Heart left ventricle (tissue), 16 donors: ENCODE measurements around the gene HID1. TPM values are rescaled to one million over a fixed set of nuclear protein-coding genes. Genes with fewer than 3 reads are reported as not detected.
A peak's percentile ranks its signal among the peaks of the same experiment; 100 is the strongest.

Source experiments
- ATAC-seq, 4 donors: fragments of 200-7000 bp; cut with Tn5 transposase; one replicate each; pipeline ENCODE4 v1.9.1; 2020 to 2022; ENCODE audit warnings: moderate library complexity in 4 of 4, mild to moderate bottlenecking in 3 of 4, moderate number of reproducible peaks in 1 of 4
- DNase-seq, 5 donors: peaks; one replicate each; pipeline ENCODE4 v3.0.0-alpha.2; 2020
- H3K27ac ChIP-seq, 12 donors: fragments of 200-600 bp; sonication (generic) in 4 of 12; one replicate each; pipeline versions ENCODE4 v1.5.0 to v1.8.0; 2016 to 2022; ENCODE audit warnings: mild to moderate bottlenecking in 2 of 12
- H3K27me3 ChIP-seq, 9 donors: fragments of 200-600 bp; sonication (generic) in 2 of 9; one replicate each; pipeline versions ENCODE4 v1.5.1 to v1.8.0; 2016 to 2022; ENCODE audit warnings: mild to moderate bottlenecking in 3 of 9
- H3K36me3 ChIP-seq, 9 donors: fragments of 200-600 bp; sonication (generic) in 2 of 9; one replicate each; pipeline versions ENCODE4 v1.5.0 to v1.8.0; 2018 to 2022; ENCODE audit warnings: mild to moderate bottlenecking in 2 of 9
- H3K4me1 ChIP-seq, 12 donors: fragments of 200-600 bp; sonication (generic) in 4 of 12; one replicate each; pipeline versions ENCODE4 v1.5.0 to v1.8.0; 2016 to 2022; ENCODE audit warnings: mild to moderate bottlenecking in 3 of 12
- H3K4me3 ChIP-seq, 12 donors: fragments of 200-600 bp; sonication (generic) in 4 of 12; one replicate each; pipeline versions ENCODE4 v1.5.0 to v1.8.0; 2017 to 2022; ENCODE audit warnings: mild to moderate bottlenecking in 9 of 12, moderate library complexity in 4 of 12
- H3K9me3 ChIP-seq, 12 donors: fragments of 200-600 bp; sonication (generic) in 4 of 12; one replicate each; pipeline versions ENCODE4 v1.5.0 to v1.8.0; 2016 to 2022; ENCODE audit warnings: mild to moderate bottlenecking in 1 of 12
- POLR2A ChIP-seq, 2 donors: fragments of 450-650 bp; IDR thresholded peaks; one replicate each; pipeline ENCODE4 v1.6.1; 2017; ENCODE audit warnings: antibody characterized with exemption in 2 of 2, mild to moderate bottlenecking in 2 of 2, moderate library complexity in 2 of 2
- WGBS, 4 donors: extraction: QIAGEN DNeasy Blood & Tissue Kit in 2 of 4; methylation state at CpG; one replicate each; pipeline versions ENCODE4 v1.1.5 to v1.1.7; 2013 to 2018; 5-methylcytosine and 5-hydroxymethylcytosine counted together
- intact Hi-C, 10 donors: fragments of 100-400 bp; cut with DNase I; formaldehyde crosslinking; loops; one replicate each; pipeline versions ENCODE4 v1.11.1 to v1.14.2; 2022
- polyA plus RNA-seq, 2 donors: library from polyadenylated mRNA; stranded (reverse); fragments of 200-250 nt; gene quantifications; one replicate each; pipeline ENCODE4 v1.2.3, GENCODE V29; 2013
- total RNA-seq, 9 donors: library from RNA; depleted of rRNA in 2 of 9; stranded (reverse); fragments of >200 nt in 2 of 9; fragmentation: NEBNext Ultra II Directional in 3 of 9; extraction: Animal tissue kit (Norgen Biotek cat#: 25700) in 3 of 9; gene quantifications; one replicate each; pipeline versions ENCODE4 v1.1.0 to v1.2.4, GENCODE V29; 2016 to 2023
- TF ChIP-seq, protein P1 (sequence below), 12 donors: fragments of 200-600 bp; sonication (generic) in 4 of 12; IDR thresholded peaks; one replicate each; pipeline versions ENCODE4 v1.5.0 to v1.8.0; 2018 to 2022; ENCODE audit warnings: antibody characterized with exemption in 12 of 12, mild to moderate bottlenecking in 5 of 12
- donor health status: ischemic (EF 13 %, LVEDD 7.1; RV severe dilation, severe dysfunction).
- donor health status: healthy with polysubstance abuse.
- donor health status: DM: no; HTN: yes; CAD: no.
- donor health status: DM: no; HTN: no; CAD: no.
- donor health status: ischemic (EF 25% LVEDD 6.9; RV normal size, moderate dysfunction).
- donor health status: ischemic (EF 25% LVEDD 5.7; RV mildly dilated, moderate dysfunction).
- donor health status: healthy.
- donor health status: DM: yes; HTN: yes; CAD: no.
- donor health status: ischemic (EF 35%, LVEDD 5.7; RV mildly dilated, moderate dysfunction).
- donor health status: nonischemic (EF 11% LVEDD 7.7; RV severe dilation, severe dysfunction).
- donor health status: DM: yes; HTN: yes; CAD: no.
- donor health status: PGD.
- donor health status: ischemic (EF 29% LVEDD 5.4; RV normal size, mild dysfunction).
- donor health status: nonischemic (EF 23%, LVEDD 6.1; RV moderate dilation, normal function).

Gene HID1
- total and polyA plus RNA-seq, 11 donors = 5.7 to 15.7 (median 9.8) TPM

DNA sequence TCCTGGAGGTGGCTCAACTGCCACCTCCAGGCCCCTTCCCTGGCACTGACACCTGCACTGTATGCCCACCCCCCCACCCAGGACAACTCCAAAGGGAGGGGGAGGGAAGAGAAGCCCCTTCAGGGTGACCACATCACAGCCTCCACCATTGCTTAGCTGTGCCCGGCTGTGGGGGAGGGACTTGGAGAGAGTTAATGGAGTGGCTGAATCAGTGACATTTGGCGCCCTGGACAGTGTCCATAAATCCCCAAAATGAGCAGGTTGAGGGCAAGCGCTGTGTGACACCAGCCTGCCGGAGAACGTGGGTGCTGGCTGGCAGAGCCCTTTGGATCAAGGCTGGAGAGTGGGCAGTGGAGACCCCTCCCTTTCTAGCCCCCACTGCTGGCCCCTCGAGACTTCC, 50.4 kb downstream of the HID1 start:
- peak in 1 of 5 donors; percentile 48 for DNase-seq
- intact Hi-C loops = loop anchor here in 1 of 10 donors (2.0 kb wide), 1 partner anchor 37 kb away; no protein-coding TSS in a partner anchor
- TF ChIP-seq, protein P1, sequence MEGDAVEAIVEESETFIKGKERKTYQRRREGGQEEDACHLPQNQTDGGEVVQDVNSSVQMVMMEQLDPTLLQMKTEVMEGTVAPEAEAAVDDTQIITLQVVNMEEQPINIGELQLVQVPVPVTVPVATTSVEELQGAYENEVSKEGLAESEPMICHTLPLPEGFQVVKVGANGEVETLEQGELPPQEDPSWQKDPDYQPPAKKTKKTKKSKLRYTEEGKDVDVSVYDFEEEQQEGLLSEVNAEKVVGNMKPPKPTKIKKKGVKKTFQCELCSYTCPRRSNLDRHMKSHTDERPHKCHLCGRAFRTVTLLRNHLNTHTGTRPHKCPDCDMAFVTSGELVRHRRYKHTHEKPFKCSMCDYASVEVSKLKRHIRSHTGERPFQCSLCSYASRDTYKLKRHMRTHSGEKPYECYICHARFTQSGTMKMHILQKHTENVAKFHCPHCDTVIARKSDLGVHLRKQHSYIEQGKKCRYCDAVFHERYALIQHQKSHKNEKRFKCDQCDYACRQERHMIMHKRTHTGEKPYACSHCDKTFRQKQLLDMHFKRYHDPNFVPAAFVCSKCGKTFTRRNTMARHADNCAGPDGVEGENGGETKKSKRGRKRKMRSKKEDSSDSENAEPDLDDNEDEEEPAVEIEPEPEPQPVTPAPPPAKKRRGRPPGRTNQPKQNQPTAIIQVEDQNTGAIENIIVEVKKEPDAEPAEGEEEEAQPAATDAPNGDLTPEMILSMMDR (IDR thresholded peaks at IDR 0.05) = no peak
- TF ChIP-seq POLR2A (IDR thresholded peaks at IDR 0.05) = no peak
- no peaks in the 10 kb centered on the region for H3K36me3 ChIP-seq
- H3K27me3 ChIP-seq = peaks cover 30 to 84% (median 58%) of the 10 kb centered on the region in 9 donors
- H3K4me1 ChIP-seq = peaks cover 0 to 37% (median 17%) of the 10 kb centered on the region in 12 donors
- WGBS, 4 donors = 53 to 71% (median 55%) methylated on average over 5 to 6 of the region's 6 CpGs
- H3K4me3 ChIP-seq = no peak overlapping the region
- H3K27ac ChIP-seq = no peak overlapping the region
- ATAC-seq = no peak
- H3K9me3 ChIP-seq = no peaks in the 10 kb centered on the region

DNA sequence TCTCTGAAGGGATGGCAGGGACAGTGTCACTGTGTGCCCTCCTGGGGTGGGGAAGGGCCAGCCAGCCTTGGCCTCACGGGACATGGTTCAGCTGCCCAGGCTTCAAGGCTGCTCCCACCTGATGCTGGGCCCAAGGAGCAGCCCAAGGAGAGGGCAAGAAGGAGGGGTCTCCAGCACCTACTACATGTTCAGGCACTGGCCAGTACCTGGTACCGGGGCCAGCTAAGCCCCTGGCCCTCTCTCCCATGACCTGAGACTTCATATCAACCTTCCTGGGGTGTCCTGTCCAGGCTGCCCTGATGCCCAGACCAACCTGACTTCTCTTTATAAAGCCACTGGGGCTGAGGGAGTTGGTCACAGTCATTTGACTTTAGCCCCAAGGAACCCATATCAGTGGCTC, 50.8 kb downstream of the HID1 start:
- ATAC-seq = no peak
- H3K27me3 ChIP-seq = peaks cover 26 to 80% (median 54%) of the 10 kb centered on the region in 9 donors
- 97 to 100% (median 99%) methylated on average over 1 to 2 of the region's 2 CpGs for WGBS, 4 donors

DNA sequence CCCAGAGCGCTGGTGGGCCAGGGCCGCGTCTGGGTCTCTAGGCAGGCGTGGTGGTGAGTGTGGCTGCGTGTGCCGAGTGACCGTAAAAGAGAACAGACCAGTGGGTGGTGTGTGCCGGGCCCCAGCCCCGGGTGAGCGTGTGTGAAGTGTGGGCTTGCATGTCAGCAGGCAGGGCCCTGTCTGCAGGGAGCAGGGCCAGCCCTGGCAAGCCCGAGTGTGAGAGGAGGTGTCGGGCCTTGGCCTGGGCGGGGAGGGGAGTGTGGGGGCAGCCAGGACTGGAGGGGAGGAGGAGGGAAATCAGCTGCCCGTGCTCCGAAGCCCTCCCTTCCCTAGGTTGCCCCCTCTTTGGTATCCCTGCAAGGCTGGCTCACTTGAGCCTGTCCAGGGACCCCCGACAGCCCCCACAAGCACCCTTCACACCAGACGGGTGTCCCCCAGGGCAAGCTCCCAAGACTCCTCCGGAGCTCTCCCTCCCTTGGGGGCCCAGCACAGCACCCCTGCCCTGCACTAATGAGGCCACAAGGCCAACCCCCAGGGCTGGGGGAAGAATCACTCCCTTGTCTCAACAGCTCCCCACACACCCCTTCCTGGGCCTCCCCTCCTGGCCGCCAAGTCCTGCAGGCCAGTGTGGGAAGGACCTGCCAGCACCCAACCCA, 51.4 kb downstream of the HID1 start:
- no peak overlapping the region for H3K4me3 ChIP-seq
- no peak for TF ChIP-seq POLR2A (IDR thresholded peaks at IDR 0.05)
- TF ChIP-seq, protein P1 (IDR thresholded peaks at IDR 0.05) = no peak
- H3K9me3 ChIP-seq = no peaks in the 10 kb centered on the region
- no peak overlapping the region for H3K27ac ChIP-seq
- H3K4me1 ChIP-seq = peaks cover 0 to 40% (median 17%) of the 10 kb centered on the region in 12 donors
- H3K36me3 ChIP-seq = no peaks in the 10 kb centered on the region
- 38 to 57% (median 50%) methylated on average over 17 to 19 of the region's 19 CpGs for WGBS, 4 donors
- intact Hi-C loops = no loop called here
- DNase-seq (peak in 1 of 5 donors; percentile 49), ATAC-seq (peak in 2 of 4 donors; percentile 16 to 18)
- peaks cover 23 to 78% (median 48%) of the 10 kb centered on the region in 9 donors for H3K27me3 ChIP-seq

More for the DNA sequence above, 50.8 kb downstream of the HID1 start:
- H3K4me3 ChIP-seq = no peak overlapping the region
- intact Hi-C loops = loop anchor here in 1 of 10 donors (2.0 kb wide), 1 partner anchor 37 kb away; no protein-coding TSS in a partner anchor
- TF ChIP-seq, protein P1 (IDR thresholded peaks at IDR 0.05) = no peak
- no peaks in the 10 kb centered on the region for H3K9me3 ChIP-seq
- no peak overlapping the region for H3K27ac ChIP-seq
- H3K4me1 ChIP-seq = peaks cover 0 to 40% (median 17%) of the 10 kb centered on the region in 12 donors
- no peaks in the 10 kb centered on the region for H3K36me3 ChIP-seq
- DNase-seq = peak in 1 of 5 donors; percentile 27

DNA sequence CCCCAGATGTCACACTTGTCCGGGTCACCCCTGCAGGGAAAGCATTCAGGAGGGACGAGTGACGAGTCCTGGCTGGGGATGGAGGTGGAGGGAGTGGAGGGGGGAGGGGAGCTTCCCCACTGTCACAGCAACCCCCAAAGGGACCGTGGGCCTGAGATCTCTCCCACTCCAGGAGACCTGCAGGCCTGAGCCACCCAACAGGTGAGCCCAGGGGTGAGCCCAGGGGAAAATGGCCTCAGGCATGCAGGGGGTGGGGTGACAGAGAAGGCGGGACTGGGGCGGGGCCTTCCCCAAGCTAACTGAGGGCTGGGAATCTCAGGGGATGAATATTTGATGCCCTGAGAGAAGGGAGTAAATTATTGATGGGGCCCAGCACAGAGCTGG, 51.9 kb downstream of the HID1 start:
- TF ChIP-seq, protein P1 (IDR thresholded peaks at IDR 0.05) = no peak
- TF ChIP-seq POLR2A (IDR thresholded peaks at IDR 0.05) = no peak
- Histone ChIP-seq H3K9me3 (no peaks in the 10 kb centered on the region), H3K4me1 (peaks cover 0 to 40% (median 17%) of the 10 kb centered on the region in 12 donors), H3K27ac (no peak overlapping the region), H3K4me3 (no peak overlapping the region), H3K27me3 (peaks cover 19 to 74% (median 43%) of the 10 kb centered on the region in 9 donors), H3K36me3 (no peaks in the 10 kb centered on the region)
- intact Hi-C loops = no loop called here
- ATAC-seq (no peak), DNase-seq (no peak)
- WGBS, 4 donors = 50 to 67% (median 56%) methylated on average over 5 to 6 of the region's 6 CpGs
